ENCODE measurements around the gene ACSL3. TPM values are rescaled to one million over a fixed set of nuclear protein-coding genes. Genes with fewer than 3 reads are reported as not detected.

Gene ACSL3
- total and polyA plus RNA-seq, 10 donors: 7.5 to 50.2 (median 41.8) TPM

DNA sequence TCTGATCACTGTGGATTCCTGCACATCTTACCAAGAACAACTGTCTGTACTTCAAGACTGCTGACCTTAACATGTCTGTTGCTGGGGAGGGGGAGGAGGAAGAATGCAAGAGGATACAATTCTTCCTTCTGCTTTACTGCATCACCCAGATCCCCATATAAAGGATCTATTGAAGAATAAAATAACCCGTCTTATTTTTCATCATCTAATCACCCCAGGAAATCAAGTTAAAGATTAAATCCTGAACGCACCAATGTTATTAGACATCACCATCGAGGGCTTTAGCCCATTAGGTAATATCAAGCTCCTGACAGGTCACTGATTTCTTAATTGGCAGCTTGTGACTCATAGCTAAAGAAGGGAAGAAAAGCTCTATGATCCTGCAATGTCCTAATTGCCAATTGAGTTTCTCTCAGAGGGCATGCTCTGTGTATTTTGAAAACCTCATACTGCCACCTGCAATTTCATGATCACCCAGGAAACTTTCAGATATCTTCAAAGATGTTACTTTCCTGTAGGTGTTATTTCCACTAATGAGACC, 115.8 kb downstream of the ACSL3 start:
- WGBS, 5 donors: 66 to 84% (median 76%) methylated on average over 3 of the region's 3 CpGs
- Histone ChIP-seq H3K4me3 (no peak overlapping the region), H3K27me3 (replicated peaks in 1 of 7) (peaks cover 0 to 7% (median 0%) of the 10 kb centered on the region in 7 donors), H3K27ac (no peak overlapping the region), H3K36me3 (no peaks in the 10 kb centered on the region), H3K4me1 (peaks cover 0 to 7% (median 2%) of the 10 kb centered on the region in 6 donors), H3K9me3 (no peaks in the 10 kb centered on the region)
- intact Hi-C loops (cut with DNase I; ENCODE audit: low total_unique reads): no loop called here
- DNase-seq: no peak
- TF ChIP-seq POLR2A (IDR thresholded peaks at IDR 0.05) (no peak), POLR2AphosphoS5 (IDR thresholded peaks at IDR 0.05) (no peak), CTCF (IDR thresholded peaks at IDR 0.05 in 8 of 11, conservative IDR thresholded peaks at IDR 0.05 in 3 of 11) (no peak)

GRCh38 chr2:222977121-222977520, 116.3 kb downstream of the ACSL3 start:
- WGBS, 5 donors: 88 to 96% (median 92%) methylated on average over 5 of the region's 5 CpGs
- intact Hi-C loops (cut with DNase I; ENCODE audit: low total_unique reads): no loop called here

DNA sequence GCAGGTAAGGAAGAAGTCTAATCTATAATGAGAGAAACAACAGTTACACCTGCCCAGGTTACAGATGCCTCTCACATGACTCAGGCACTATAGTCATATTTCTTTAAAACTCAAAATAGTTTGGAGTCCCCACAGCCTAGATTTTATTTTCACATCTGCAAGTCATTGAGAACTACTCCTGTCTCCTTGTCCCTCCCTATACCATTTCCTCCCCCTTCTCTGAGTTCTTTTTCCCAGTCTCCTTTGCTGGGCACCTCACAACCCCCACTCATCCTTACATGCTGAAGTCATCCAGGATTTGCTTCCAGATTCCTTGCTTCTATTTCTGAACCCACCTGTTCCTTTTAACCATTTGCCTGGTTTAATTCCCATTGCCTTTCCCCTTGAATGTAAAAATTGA, 118.0 kb downstream of the ACSL3 start:
- intact Hi-C loops (cut with DNase I; ENCODE audit: low total_unique reads): no loop called here
- H3K36me3 ChIP-seq: no peaks in the 10 kb centered on the region

More at GRCh38 chr2:222977121-222977520, 116.3 kb downstream of the ACSL3 start:
- TF ChIP-seq POLR2A (IDR thresholded peaks at IDR 0.05) (no peak), CTCF (IDR thresholded peaks at IDR 0.05 in 8 of 11, conservative IDR thresholded peaks at IDR 0.05 in 3 of 11) (no peak), POLR2AphosphoS5 (IDR thresholded peaks at IDR 0.05) (no peak)
- peaks cover 0 to 7% (median 0%) of the 10 kb centered on the region in 7 donors for H3K27me3 ChIP-seq (replicated peaks in 1 of 7)
- no peaks in the 10 kb centered on the region for H3K9me3 ChIP-seq
- no peak overlapping the region for H3K4me3 ChIP-seq
- DNase-seq: no peak
- peaks cover 0 to 2% (median 0%) of the 10 kb centered on the region in 6 donors for H3K4me1 ChIP-seq
- no peaks in the 10 kb centered on the region for H3K36me3 ChIP-seq
- H3K27ac ChIP-seq: no peak overlapping the region

More for the DNA sequence above, 118.0 kb downstream of the ACSL3 start:
- H3K27ac ChIP-seq: no peak overlapping the region
- H3K27me3 ChIP-seq (replicated peaks in 1 of 7): peaks cover 0 to 7% (median 0%) of the 10 kb centered on the region in 7 donors
- TF ChIP-seq POLR2AphosphoS5 (IDR thresholded peaks at IDR 0.05) (no peak), CTCF (IDR thresholded peaks at IDR 0.05 in 8 of 11, conservative IDR thresholded peaks at IDR 0.05 in 3 of 11) (no peak), POLR2A (IDR thresholded peaks at IDR 0.05) (no peak)
- H3K9me3 ChIP-seq: no peaks in the 10 kb centered on the region
- H3K4me3 ChIP-seq: no peak overlapping the region
- DNase-seq: no peak
- H3K4me1 ChIP-seq: peaks cover 0 to 5% (median 0%) of the 10 kb centered on the region in 6 donors

All from spleen (tissue), 11 donors.